ENCODE results near the gene CCND2. TPM values are rescaled to one million over a fixed set of nuclear protein-coding genes. Genes with fewer than 3 reads are reported as not detected.

CCND2 gene
- total and polyA plus RNA-seq, 2 experiments from 2014 or later, result 75.6 to 224 TPM

- no peak for TF ChIP-seq EZH2phosphoT487 (IDR thresholded peaks at IDR 0.05; ENCODE audit: unreplicated experiment)
- no peak for TF ChIP-seq CREB1 (CRISPR knock-in tag; IDR thresholded peaks at IDR 0.05; ENCODE audit: low read depth)
- peaks cover 22% of the 10 kb centered on the region for H3F3A ChIP-seq (replicated peaks; ENCODE audit: low read depth)
- ATAC-seq (no peak), DNase-seq (ENCODE audit: low spot score) (peak; percentile 73)
- H4K20me1 ChIP-seq (replicated peaks; ENCODE audit: insufficient read depth), result peaks cover 41% of the 10 kb centered on the region
- H2AFZ ChIP-seq, result no peak overlapping the region
- peaks cover 31% of the 10 kb centered on the region for H3K27me3 Mint-ChIP-seq (ENCODE audit: insufficient read depth, low read depth, poor library complexity)
- H3K9me3 Mint-ChIP-seq, result peaks cover 2% of the 10 kb centered on the region; the same call in 2 of the 3 replicates
- H3K36me3 Mint-ChIP-seq (ENCODE audit: low read depth), result peaks cover 59% of the 10 kb centered on the region
- peak overlapping the region; percentile 94; the same call in 1 of the 2 replicates for H3K27ac ChIP-seq (ENCODE audit: low read depth)
- peak overlapping the region; percentile 87 for H3K4me3 Mint-ChIP-seq
- peak overlapping the region; percentile 99 for H3K4me3 ChIP-seq
- H3K9me2 ChIP-seq (ENCODE audit: insufficient read depth), result no peaks in the 10 kb centered on the region
- peaks cover 43% of the 10 kb centered on the region for H3K4me1 Mint-ChIP-seq
- H3K36me3 ChIP-seq (ENCODE audit: insufficient read depth), result peaks cover 41% of the 10 kb centered on the region
- H3K79me2 ChIP-seq (replicated peaks; ENCODE audit: insufficient read depth), result peaks cover 65% of the 10 kb centered on the region
- peak overlapping the region; percentile 98 for H3K27ac Mint-ChIP-seq
- peaks cover 34% of the 10 kb centered on the region for H3K4me1 ChIP-seq (ENCODE audit: insufficient read depth)
- H3K4me2 ChIP-seq, result peak overlapping the region; percentile 87
- H3K27me3 ChIP-seq (ENCODE audit: insufficient read depth), result peaks cover 9% of the 10 kb centered on the region
Measured at GRCh38 chr12:4275016-4275869, 1.7 kb downstream of the CCND2 start.

- peak overlapping the region; percentile 87 for H3K4me3 Mint-ChIP-seq
- H3K36me3 ChIP-seq (ENCODE audit: insufficient read depth), result peaks cover 47% of the 10 kb centered on the region
- no peaks in the 10 kb centered on the region for H3K9me2 ChIP-seq (ENCODE audit: insufficient read depth)
- peaks cover 2% of the 10 kb centered on the region; the same call in 2 of the 3 replicates for H3K9me3 Mint-ChIP-seq
- no peak overlapping the region for H2AFZ ChIP-seq
- ATAC-seq (no peak), DNase-seq (ENCODE audit: low spot score) (peak; percentile 36)
- peak overlapping the region; percentile 53 for H3K27ac ChIP-seq (ENCODE audit: low read depth)
- H3K27me3 Mint-ChIP-seq (ENCODE audit: insufficient read depth, low read depth, poor library complexity), result peaks cover 28% of the 10 kb centered on the region
- H3K4me1 ChIP-seq (ENCODE audit: insufficient read depth), result peaks cover 34% of the 10 kb centered on the region
- H4K20me1 ChIP-seq (replicated peaks; ENCODE audit: insufficient read depth), result peaks cover 48% of the 10 kb centered on the region
- H3K4me1 Mint-ChIP-seq, result peaks cover 49% of the 10 kb centered on the region
- TF ChIP-seq POLR2AphosphoS5 (IDR thresholded peaks at IDR 0.05; ENCODE audit: low read depth), result no peak
- TF ChIP-seq ZNF114 (CRISPR knock-in tag; IDR thresholded peaks at IDR 0.05), result no peak
- TF ChIP-seq ZNF331 (CRISPR knock-in tag; IDR thresholded peaks at IDR 0.05; ENCODE audit: low read depth), result no peak
- no peak for TF ChIP-seq EZH2 (IDR thresholded peaks at IDR 0.05; ENCODE audit: low read depth, unreplicated experiment)
- H3K27ac Mint-ChIP-seq, result peak overlapping the region; percentile 98
- peak overlapping the region; percentile 87 for H3K4me2 ChIP-seq
- H3K36me3 Mint-ChIP-seq (ENCODE audit: low read depth), result peaks cover 66% of the 10 kb centered on the region
- peaks cover 71% of the 10 kb centered on the region for H3K79me2 ChIP-seq (replicated peaks; ENCODE audit: insufficient read depth)
- H3K4me3 ChIP-seq, result peak overlapping the region; percentile 99
- H3K27me3 ChIP-seq (ENCODE audit: insufficient read depth), result peaks cover 4% of the 10 kb centered on the region
- H3F3A ChIP-seq (replicated peaks; ENCODE audit: low read depth), result peaks cover 28% of the 10 kb centered on the region
Measured at GRCh38 chr12:4275870-4276301, 2.3 kb downstream of the CCND2 start.

GRCh38 chr12:4276524-4277204, 3.1 kb downstream of the CCND2 start:
- Histone ChIP-seq H3F3A (replicated peaks; ENCODE audit: low read depth) (peaks cover 30% of the 10 kb centered on the region), H3K36me3 (ENCODE audit: insufficient read depth) (peaks cover 54% of the 10 kb centered on the region), H3K9me2 (ENCODE audit: insufficient read depth) (no peaks in the 10 kb centered on the region), H3K27ac (ENCODE audit: low read depth) (peak overlapping the region; percentile 53; the same call in 1 of the 2 replicates), H3K4me1 (ENCODE audit: insufficient read depth) (peaks cover 34% of the 10 kb centered on the region), H2AFZ (no peak overlapping the region), H3K4me3 (peak overlapping the region; percentile 99), H3K4me2 (peak overlapping the region; percentile 87), H3K27me3 (ENCODE audit: insufficient read depth) (peaks cover 4% of the 10 kb centered on the region), H4K20me1 (replicated peaks; ENCODE audit: insufficient read depth) (peaks cover 48% of the 10 kb centered on the region), H3K79me2 (replicated peaks; ENCODE audit: insufficient read depth) (peaks cover 79% of the 10 kb centered on the region)
- Mint-ChIP-seq H3K4me3 (peak overlapping the region; percentile 87), H3K9me3 (peaks cover 2% of the 10 kb centered on the region; the same call in 2 of the 3 replicates), H3K27ac (peak overlapping the region; percentile 88), H3K4me1 (peaks cover 52% of the 10 kb centered on the region), H3K27me3 (ENCODE audit: insufficient read depth, low read depth, poor library complexity) (peaks cover 28% of the 10 kb centered on the region), H3K36me3 (ENCODE audit: low read depth) (peaks cover 73% of the 10 kb centered on the region)
- ATAC-seq (peak; percentile 40), DNase-seq (ENCODE audit: low spot score) (peak; percentile 97)
- TF ChIP-seq EZH2 (IDR thresholded peaks at IDR 0.05; ENCODE audit: low read depth, unreplicated experiment) (no peak), EZH2phosphoT487 (IDR thresholded peaks at IDR 0.05; ENCODE audit: unreplicated experiment) (no peak), NANOG (IDR thresholded peaks at IDR 0.05; ENCODE audit: borderline replicate concordance) (no peak), ZNF331 (CRISPR knock-in tag; IDR thresholded peaks at IDR 0.05; ENCODE audit: low read depth) (no peak), ZNF462 (CRISPR knock-in tag; IDR thresholded peaks at IDR 0.05) (no peak)
